ENCODE results near the gene YIF1B.
"Not testable (repeated sequence)": the region's sequence is repeated elsewhere in the genome, so short reads cannot be mapped to it uniquely, and the experiment has no call there.

Gene YIF1B

GRCh38 chr19:38273499-38273898, 42.2 kb downstream of the YIF1B start:
- no peak for DNase-seq

GRCh38 chr19:38270587-38271167, 45.1 kb downstream of the YIF1B start:
- DNase-seq: no peak

GRCh38 chr19:38268539-38268938, 47.2 kb downstream of the YIF1B start:
- no peak for DNase-seq

DNA sequence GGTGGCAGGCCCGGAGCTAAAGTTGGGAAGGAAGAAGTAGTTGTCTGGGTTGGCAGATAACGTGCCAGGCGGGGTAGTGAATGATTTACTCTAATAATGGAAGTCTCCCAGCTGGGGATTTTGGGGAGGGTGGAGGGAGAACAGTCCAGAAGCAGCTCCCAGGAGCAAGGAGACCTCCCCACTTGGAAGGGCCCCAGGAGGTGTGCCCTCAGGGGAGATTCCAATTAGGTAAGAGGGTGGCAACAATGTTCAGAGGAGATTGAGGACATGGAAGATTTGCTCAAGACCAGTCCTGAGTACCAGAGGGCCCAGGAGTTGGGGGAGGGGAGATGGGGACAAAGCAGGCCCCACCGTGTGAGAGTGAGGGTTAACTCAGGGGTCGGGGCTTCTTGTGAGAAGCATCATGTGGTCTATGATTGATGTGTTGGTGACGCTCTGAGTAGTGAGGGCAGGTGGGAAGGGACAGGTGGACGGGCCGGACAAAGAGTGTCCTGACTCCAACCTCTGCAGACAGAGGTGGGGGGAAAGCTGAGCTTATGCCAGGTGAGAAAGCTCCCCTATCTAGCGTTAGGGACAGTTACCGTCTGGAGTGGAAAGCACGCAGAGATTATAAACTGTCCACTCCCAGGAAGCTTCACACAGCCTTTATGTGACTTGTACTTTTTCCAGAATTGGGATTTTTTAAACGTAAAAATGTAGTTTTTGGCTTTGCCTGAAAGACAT, 47.8 kb downstream of the YIF1B start:
- DNase-seq: no peak

DNA sequence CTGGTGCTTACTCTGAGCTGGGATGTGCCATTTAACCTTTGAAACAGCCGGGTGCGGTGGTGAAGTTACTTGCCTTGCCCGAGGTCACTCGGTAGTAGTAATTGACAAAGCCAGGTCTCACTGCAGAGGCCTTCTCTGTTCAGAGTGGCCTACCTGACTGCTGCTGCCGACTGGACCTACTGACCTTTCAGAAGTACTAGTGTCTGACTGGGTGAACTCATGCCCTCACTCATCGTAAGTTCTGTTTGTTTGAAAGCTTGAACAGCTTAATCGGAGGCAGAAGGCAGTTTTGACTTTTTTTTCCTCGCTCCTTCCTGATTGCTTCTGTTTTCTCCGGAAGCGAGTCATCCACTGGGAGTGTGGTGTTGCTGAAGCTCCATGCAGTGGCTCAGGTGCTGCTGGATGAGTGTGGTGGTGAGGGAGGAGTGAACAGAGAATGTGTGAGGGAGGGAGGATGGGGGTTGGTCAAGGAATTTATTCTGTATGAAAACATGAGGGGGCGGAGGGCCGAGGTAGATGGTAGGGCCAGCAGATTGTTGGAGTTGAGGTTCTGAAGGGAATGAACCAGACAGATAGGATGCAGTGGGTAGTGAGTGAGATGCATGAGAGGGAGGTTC, 48.7 kb downstream of the YIF1B start:
- DNase-seq: no peak

GRCh38 chr19:38265921-38266429, 49.8 kb downstream of the YIF1B start:
- no peak for DNase-seq

GRCh38 chr19:38265213-38265861, 50.4 kb downstream of the YIF1B start:
- DNase-seq: no peak

DNA sequence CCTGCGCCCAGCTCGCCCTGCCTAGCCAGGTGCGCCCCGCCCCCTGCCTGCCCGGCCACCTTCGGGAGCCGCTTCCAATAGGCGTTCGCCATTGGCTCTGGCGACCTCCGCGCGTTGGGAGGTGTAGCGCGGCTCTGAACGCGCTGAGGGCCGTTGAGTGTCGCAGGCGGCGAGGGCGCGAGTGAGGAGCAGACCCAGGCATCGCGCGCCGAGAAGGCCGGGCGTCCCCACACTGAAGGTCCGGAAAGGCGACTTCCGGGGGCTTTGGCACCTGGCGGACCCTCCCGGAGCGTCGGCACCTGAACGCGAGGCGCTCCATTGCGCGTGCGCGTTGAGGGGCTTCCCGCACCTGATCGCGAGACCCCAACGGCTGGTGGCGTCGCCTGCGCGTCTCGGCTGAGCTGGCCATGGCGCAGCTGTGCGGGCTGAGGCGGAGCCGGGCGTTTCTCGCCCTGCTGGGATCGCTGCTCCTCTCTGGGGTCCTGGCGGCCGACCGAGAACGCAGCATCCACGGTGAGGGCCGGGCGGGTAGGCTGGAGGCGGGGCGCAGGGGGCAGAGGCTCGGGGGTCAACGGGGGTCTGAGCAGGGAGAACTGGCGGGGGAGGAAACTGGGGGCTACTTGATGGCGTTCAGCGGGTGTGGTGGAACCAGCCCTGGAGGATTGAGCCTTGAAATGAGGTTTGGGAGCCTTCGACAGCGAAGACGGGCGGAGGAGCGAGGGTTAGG, 51.1 kb downstream of the YIF1B start, which contains the start of gene SPINT2:
SPINT2 (plus strand) TSS at position 88 of the 727 bp plus-strand sequence; CDS start at position 408, 320 bp downstream.
- DNase-seq: no peak

DNA sequence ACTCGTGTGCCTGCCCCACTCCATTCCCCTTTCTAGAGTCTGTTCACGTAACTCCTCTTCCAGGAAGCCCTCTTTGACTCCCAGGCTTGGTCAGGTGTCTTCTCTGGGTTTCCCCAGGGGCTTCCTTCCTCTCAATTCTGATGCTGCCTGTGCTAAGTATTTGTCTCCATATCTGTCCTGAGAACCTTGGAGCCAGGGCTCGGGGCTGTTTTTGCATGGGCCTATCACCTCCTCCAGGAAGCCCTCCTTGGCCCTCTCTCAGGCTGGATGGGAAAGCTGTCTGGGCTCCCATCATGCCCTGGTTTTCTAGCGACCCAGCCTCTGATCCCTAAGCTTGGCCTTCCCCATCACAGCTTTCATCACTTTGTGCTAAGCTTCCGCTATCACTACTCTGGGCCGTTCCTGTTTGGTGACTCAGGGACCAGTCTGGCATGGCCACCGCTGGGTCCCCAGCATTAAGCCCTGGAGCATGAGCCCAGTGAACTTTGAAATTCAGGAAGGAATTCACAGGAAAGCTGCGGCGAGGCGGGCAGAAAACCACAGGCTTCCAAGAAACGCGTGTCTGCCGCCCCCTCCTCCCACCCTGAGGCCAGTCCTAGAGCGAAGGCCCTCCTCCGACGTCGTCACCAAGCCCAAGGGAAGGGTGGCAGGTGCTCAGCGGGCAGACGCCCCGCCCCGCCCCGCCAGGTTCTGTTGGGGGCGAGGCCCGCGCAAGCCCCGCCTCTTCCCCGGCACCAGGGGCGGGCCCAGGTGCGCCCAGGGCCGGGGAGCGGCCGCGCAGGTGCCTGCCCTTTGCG, 51.9 kb downstream of the YIF1B start:
- peak; percentile 93 for DNase-seq

GRCh38 chr19:38262585-38263268, 53.0 kb downstream of the YIF1B start:
- DNase-seq: no peak

- DNase-seq: not testable (repeated sequence)
These were observed 53.8 kb downstream of the YIF1B start for GRCh38 chr19:38261942-38262341.

- no peak for DNase-seq
These were observed 60.2 kb downstream of the YIF1B start for GRCh38 chr19:38255383-38256014.

DNA sequence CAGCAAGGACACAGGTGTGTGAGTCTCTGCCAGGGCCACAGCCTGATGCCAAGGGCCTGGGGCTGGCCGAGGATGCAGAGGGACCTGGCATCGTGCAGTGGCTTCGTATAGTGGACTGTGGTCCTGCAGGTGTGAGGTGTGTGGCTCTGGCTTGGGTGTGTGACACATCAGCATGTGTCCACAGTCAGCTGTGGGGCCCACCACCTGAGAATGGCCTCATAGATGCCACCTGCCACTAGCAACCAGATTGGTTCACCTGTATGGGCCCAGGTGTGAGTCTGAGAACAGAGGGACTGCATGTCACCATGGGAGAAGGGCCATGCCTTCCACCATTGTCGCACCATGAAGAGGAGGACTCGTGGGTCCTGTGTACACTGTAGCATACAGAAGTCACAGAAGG, 62.0 kb downstream of the YIF1B start:
- DNase-seq: no peak
